HG03575 (cell line): Measurements from ENCODE around the gene PIK3R1.

ENCODE experiments used
- ATAC-seq: cut with Tn5 transposase; IDR thresholded peaks from one replicate; pipeline ENCODE4 v1.9.1; 2021; ENCODE audit not compliant: unreplicated experiment, insufficient number of reproducible peaks, low FRiP score; ENCODE audit errors: extremely low read depth

The PIK3R1 gene

GRCh38 chr5:68285075-68285840 lies 69.7 kb downstream of the PIK3R1 start:
- ATAC-seq, result no peak

- no peak for ATAC-seq
Observed at GRCh38 chr5:68285851-68286611, 70.5 kb downstream of the PIK3R1 start.

GRCh38 chr5:68286612-68286912 lies 71.0 kb downstream of the PIK3R1 start:
- no peak for ATAC-seq

- ATAC-seq, result no peak
Observed at GRCh38 chr5:68287631-68287975, 72.0 kb downstream of the PIK3R1 start.

- ATAC-seq, result peak; percentile 58
Observed at GRCh38 chr5:68287976-68288706, 72.6 kb downstream of the PIK3R1 start.

- peak; percentile 14 for ATAC-seq
Observed at GRCh38 chr5:68288707-68289134, 73.2 kb downstream of the PIK3R1 start.

GRCh38 chr5:68289498-68289897 lies 73.9 kb downstream of the PIK3R1 start:
- ATAC-seq, result no peak

GRCh38 chr5:68290260-68290674 lies 74.7 kb downstream of the PIK3R1 start:
- ATAC-seq, result no peak

- ATAC-seq, result no peak
Observed at GRCh38 chr5:68290847-68291246, 75.3 kb downstream of the PIK3R1 start.

GRCh38 chr5:68292316-68292715 lies 76.8 kb downstream of the PIK3R1 start:
- no peak for ATAC-seq

GRCh38 chr5:68295772-68296171 lies 80.2 kb downstream of the PIK3R1 start:
- no peak for ATAC-seq

- ATAC-seq, result no peak
Observed at GRCh38 chr5:68296895-68297294, 81.3 kb downstream of the PIK3R1 start.

GRCh38 chr5:68297656-68298055 lies 82.1 kb downstream of the PIK3R1 start:
- ATAC-seq, result no peak

- ATAC-seq, result no peak
Observed at GRCh38 chr5:68298479-68298878, 82.9 kb downstream of the PIK3R1 start.

- ATAC-seq, result no peak
Observed at GRCh38 chr5:68299105-68299504, 83.5 kb downstream of the PIK3R1 start.

GRCh38 chr5:68299575-68299974 lies 84.0 kb downstream of the PIK3R1 start:
- no peak for ATAC-seq

GRCh38 chr5:68303038-68303738 lies 87.6 kb downstream of the PIK3R1 start:
- ATAC-seq, result no peak

GRCh38 chr5:68303754-68304420 lies 88.3 kb downstream of the PIK3R1 start:
- ATAC-seq, result no peak
